NT2/D1 (cell line): ENCODE data around the gene HUNK.

ENCODE experiments used
- SUZ12 ChIP-seq: IDR thresholded peaks from 2 replicates; pipeline ENCODE4 v1.6.1; 2011; ENCODE audit not compliant: insufficient read length, insufficient read depth; ENCODE audit errors: extremely low read depth
- YY1 ChIP-seq: IDR thresholded peaks from 2 replicates; pipeline ENCODE4 v1.6.1; 2011; ENCODE audit not compliant: insufficient read length, insufficient read depth
- ZNF274 ChIP-seq: IDR thresholded peaks from 2 replicates; pipeline ENCODE4 v1.6.1; 2011; ENCODE audit warnings: mild to moderate bottlenecking, low read depth, low read length

DNA sequence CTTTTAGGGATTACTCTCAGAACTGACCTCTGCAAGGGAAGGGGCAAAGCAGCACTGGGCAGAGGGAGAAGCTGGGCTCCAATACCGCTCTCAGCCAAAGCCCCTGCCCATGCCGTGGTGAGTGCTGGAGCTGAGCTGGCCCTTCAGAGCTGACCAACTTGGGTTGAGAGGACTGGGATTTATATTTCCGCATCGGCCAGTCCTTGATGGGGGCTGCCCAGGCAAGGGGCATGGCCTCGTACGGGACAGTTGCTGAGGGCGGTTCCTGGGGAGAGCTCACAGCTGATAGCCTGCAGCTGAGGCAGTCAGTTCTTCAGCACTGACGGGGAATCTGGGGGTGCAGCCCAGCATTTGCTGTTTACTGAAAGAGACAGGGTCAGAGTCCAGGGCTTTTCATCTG is 8.0 kb downstream of the HUNK start:
- no peak for TF ChIP-seq YY1
- no peak for TF ChIP-seq ZNF274
- no peak for TF ChIP-seq SUZ12
